Colonic mucosa (tissue), 4 donors: ENCODE data around the gene SNX8. TPM values are rescaled to one million over a fixed set of nuclear protein-coding genes. Genes with fewer than 3 reads are reported as not detected.
"Not testable (repeated sequence)": the region's sequence is repeated elsewhere in the genome, so short reads cannot be mapped to it uniquely, and the experiment has no call there.

Source experiments
- DNase-seq: peaks from one replicate; pipeline ENCODE4 v3.0.0-alpha.2; 2020
- H3K27ac ChIP-seq: fragments of 200-600 bp; one replicate; pipeline ENCODE4 v1.8.0; 2021
- H3K27me3 ChIP-seq: fragments of 200-600 bp; one replicate; pipeline ENCODE4 v1.8.0; 2021
- H3K36me3 ChIP-seq: fragments of 200-600 bp; one replicate; pipeline ENCODE4 v1.8.0; 2021
- H3K4me1 ChIP-seq: fragments of 200-600 bp; one replicate; pipeline ENCODE4 v1.8.0; 2021; ENCODE audit warnings: mild to moderate bottlenecking
- H3K4me3 ChIP-seq: fragments of 200-600 bp; one replicate; pipeline ENCODE4 v1.8.0; 2021
- H3K9ac ChIP-seq, 2 donors: one replicate each; pipeline ENCODE4 v1.7.0; 2013; ENCODE audit warnings: control low read depth in 2 of 2, low read depth in 2 of 2, low read length in 2 of 2
- H3K9me3 ChIP-seq: fragments of 200-600 bp; one replicate; pipeline ENCODE4 v1.8.0; 2021
- intact Hi-C: fragments of 100-400 bp; cut with DNase I; formaldehyde crosslinking; loops from one replicate; pipeline ENCODE4 v1.14.1; 2022
- total RNA-seq, 2 donors: library from RNA; stranded (reverse); fragmentation: NEBNext Ultra II Directional in 1 of 2; extraction: Animal tissue kit (Norgen Biotek cat#: 25700) in 1 of 2; gene quantifications; one replicate each; pipeline ENCODE4 v1.2.1, GENCODE V29; 2021
- TF ChIP-seq, protein P1 (sequence below): fragments of 200-600 bp; IDR thresholded peaks from one replicate; pipeline ENCODE4 v1.8.0; 2022; ENCODE audit warnings: antibody characterized with exemption, mild to moderate bottlenecking
- donor health status: healthy.
- donor health status: DM: no; HTN: no; CAD: no.
- donor health status: DM: no; HTN: no; CAD: no.

Gene SNX8
- total RNA-seq, 2 donors from 2014 or later, result 22.4 to 36.7 TPM

DNA sequence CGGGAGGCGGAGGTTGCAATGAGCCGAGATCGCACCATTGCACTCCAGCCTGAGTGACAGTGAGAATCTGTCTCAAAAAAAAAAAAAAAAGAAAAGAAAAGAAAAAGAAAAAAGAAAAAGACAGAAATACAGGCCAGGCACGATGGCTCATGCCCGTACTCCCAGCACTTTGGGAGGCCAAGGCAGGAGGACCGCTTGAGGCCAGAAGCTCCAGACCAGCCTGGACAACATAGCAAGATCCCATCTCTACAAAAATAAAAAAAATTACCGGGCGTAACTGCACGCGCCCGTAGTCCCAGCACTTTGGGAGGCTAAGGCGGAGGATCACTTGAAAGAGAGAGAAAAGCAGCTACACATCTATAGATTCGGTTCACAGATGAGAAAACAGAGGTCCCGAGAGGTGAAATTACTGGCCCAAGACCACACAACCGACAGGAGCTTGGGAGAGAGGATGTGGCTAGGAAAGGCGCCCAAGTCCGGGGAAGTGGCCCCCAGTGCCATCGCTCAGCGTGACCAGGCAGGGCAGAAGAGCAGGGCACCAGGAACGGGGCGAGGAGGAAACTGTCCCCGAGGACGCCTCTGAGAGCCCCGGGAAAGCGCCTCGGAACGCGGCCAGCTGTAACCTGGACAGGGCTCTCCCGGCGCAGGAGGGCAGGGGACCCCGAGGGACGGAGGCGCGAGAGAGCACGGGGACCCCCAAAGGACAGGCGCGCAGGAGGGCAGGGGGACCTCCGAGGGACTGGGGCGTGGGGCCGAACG lies 612 bp downstream of the SNX8 start:
- H3K36me3 ChIP-seq, result no peaks in the 10 kb centered on the region
- peak overlapping the region; percentile 88 for H3K27ac ChIP-seq
- no peaks in the 10 kb centered on the region for H3K9me3 ChIP-seq
- intact Hi-C loops, result no loop called here
- H3K4me1 ChIP-seq, result no peaks in the 10 kb centered on the region
- H3K4me3 ChIP-seq, result peak overlapping the region; percentile 98
- TF ChIP-seq, protein P1, sequence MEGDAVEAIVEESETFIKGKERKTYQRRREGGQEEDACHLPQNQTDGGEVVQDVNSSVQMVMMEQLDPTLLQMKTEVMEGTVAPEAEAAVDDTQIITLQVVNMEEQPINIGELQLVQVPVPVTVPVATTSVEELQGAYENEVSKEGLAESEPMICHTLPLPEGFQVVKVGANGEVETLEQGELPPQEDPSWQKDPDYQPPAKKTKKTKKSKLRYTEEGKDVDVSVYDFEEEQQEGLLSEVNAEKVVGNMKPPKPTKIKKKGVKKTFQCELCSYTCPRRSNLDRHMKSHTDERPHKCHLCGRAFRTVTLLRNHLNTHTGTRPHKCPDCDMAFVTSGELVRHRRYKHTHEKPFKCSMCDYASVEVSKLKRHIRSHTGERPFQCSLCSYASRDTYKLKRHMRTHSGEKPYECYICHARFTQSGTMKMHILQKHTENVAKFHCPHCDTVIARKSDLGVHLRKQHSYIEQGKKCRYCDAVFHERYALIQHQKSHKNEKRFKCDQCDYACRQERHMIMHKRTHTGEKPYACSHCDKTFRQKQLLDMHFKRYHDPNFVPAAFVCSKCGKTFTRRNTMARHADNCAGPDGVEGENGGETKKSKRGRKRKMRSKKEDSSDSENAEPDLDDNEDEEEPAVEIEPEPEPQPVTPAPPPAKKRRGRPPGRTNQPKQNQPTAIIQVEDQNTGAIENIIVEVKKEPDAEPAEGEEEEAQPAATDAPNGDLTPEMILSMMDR, result no peak
- H3K27me3 ChIP-seq, result no peaks in the 10 kb centered on the region
- H3K9ac ChIP-seq, result peak overlapping the region; percentile 83 to 95
- peak; percentile 39 for DNase-seq

DNA sequence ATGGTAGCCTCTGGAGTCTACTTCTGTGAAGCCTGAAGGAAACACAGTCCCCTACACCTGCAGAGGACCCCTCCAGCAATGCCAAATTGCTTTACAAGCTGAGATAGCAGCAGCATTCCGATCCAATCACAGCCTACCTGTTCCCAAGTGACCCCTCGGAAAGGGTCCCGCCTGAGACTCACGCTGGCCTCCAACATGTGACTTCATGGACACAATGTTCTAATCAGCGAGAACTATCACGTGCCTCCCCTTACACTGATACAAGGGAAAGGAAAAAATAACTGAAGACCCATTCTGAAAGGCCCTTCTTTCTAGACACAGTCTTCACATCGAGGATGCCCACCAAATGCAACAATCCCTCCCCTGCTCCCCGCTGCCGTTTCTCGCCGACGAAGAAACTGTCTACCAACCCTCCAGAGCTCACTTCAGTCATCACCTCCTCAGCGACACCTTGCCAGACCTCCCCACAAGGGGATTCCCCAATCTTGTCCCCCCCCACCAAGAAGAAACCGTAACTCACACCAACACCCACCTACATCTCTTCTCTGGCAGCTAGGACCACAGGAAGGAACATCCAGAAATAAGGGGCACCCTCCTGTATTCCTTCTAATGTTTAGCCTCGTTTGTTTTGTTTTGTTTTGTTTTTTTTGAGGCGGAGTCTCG lies 1.8 kb downstream of the SNX8 start:
- no peak overlapping the region for H3K9ac ChIP-seq
- H3K27me3 ChIP-seq, result no peaks in the 10 kb centered on the region
- no peak for DNase-seq
- no peaks in the 10 kb centered on the region for H3K9me3 ChIP-seq
- TF ChIP-seq, protein P1, result no peak
- H3K4me1 ChIP-seq, result no peaks in the 10 kb centered on the region
- no peaks in the 10 kb centered on the region for H3K36me3 ChIP-seq
- intact Hi-C loops, result no loop called here
- H3K4me3 ChIP-seq, result no peak overlapping the region
- no peak overlapping the region for H3K27ac ChIP-seq

DNA sequence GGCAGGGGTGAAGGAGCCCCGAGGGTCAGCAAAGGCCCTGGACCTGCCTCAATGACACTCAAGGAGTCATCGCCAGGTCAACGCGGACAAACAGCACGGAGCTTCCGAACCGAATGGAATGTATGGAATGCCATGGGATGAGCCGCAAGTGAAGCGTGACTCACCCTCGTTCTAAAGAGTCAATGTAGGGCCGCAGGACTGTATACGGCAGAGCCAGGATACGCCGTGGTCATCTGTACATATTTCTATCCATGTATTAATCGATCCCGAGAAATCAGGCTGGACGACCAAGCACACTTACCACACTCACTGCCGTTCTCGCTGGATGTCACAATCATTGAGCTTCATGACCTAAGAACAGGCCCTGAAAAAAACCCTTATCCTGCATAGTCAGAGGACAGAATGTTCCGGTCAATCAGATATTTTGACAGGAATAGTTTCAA lies 4.3 kb downstream of the SNX8 start:
- H3K9ac ChIP-seq, result no peak overlapping the region
- DNase-seq, result no peak
- no peaks in the 10 kb centered on the region for H3K4me1 ChIP-seq
- no peak overlapping the region for H3K27ac ChIP-seq
- no peaks in the 10 kb centered on the region for H3K27me3 ChIP-seq
- intact Hi-C loops, result no loop called here
- no peak overlapping the region for H3K4me3 ChIP-seq
- H3K9me3 ChIP-seq, result no peaks in the 10 kb centered on the region
- TF ChIP-seq, protein P1, result no peak
- no peaks in the 10 kb centered on the region for H3K36me3 ChIP-seq

DNA sequence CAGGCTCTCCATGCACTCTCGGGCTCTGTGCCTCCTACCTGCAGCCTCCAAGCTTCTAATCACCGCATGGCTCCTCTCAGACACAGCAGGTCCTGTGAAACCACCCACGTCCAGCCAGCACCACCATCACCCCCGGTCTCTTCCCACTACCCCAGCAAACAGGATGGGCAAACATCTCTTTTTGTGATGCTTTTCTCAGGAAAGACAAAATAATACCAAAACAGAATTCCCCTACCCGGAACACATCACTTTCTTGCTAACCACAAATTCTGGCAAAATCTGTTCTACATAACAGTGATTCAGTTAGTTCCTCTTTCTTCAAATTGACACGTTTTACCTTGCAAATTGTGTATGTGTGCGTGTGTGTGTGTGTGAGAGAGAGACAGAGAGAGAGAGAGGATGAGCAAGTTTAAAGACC lies 6.5 kb downstream of the SNX8 start:
- DNase-seq, result no peak
- TF ChIP-seq, protein P1, result no peak

GRCh38 chr7:2306688-2307087 lies 7.6 kb downstream of the SNX8 start:
- Histone ChIP-seq H3K4me3 (no peak overlapping the region), H3K27ac (no peak overlapping the region), H3K9me3 (no peaks in the 10 kb centered on the region), H3K36me3 (no peaks in the 10 kb centered on the region), H3K9ac (no peak overlapping the region), H3K4me1 (no peaks in the 10 kb centered on the region), H3K27me3 (no peaks in the 10 kb centered on the region)
- intact Hi-C loops, result no loop called here
- TF ChIP-seq, protein P1, result no peak
- DNase-seq, result no peak

More for the DNA sequence above, 6.5 kb downstream of the SNX8 start:
- intact Hi-C loops, result no loop called here
- Histone ChIP-seq H3K9ac (no peak overlapping the region), H3K4me3 (no peak overlapping the region), H3K36me3 (no peaks in the 10 kb centered on the region), H3K9me3 (no peaks in the 10 kb centered on the region), H3K4me1 (no peaks in the 10 kb centered on the region), H3K27me3 (no peaks in the 10 kb centered on the region), H3K27ac (no peak overlapping the region)

GRCh38 chr7:2305258-2305657 lies 9.0 kb downstream of the SNX8 start:
- H3K27ac ChIP-seq, DNase-seq, H3K9ac ChIP-seq, intact Hi-C loops, H3K9me3 ChIP-seq, H3K36me3 ChIP-seq, H3K27me3 ChIP-seq, H3K4me3 ChIP-seq, H3K4me1 ChIP-seq: not testable (repeated sequence)

DNA sequence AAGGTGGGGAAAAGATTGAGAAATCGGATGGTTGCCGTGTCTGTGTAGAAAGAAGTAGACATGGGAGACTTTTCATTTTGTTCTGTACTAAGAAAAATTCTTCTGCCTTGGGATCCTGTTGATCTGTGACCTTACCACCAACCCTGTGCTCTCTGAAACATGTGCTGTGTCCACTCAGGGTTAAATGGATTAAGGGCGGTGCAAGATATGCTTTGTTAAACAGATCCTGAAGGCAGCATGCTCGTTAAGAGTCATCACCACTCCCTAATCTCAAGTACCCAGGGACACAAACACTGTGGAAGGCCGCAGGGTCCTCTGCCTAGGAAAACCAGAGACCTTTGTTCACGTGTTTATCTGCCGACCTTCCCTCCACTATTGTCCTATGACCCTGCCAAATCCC lies 10.7 kb downstream of the SNX8 start:
- H3K27me3 ChIP-seq, H3K27ac ChIP-seq, intact Hi-C loops, H3K9me3 ChIP-seq, H3K36me3 ChIP-seq, H3K4me1 ChIP-seq, H3K9ac ChIP-seq, H3K4me3 ChIP-seq, DNase-seq: not testable (repeated sequence)

GRCh38 chr7:2302743-2303397 lies 11.4 kb downstream of the SNX8 start:
- DNase-seq, H3K27me3 ChIP-seq, H3K9me3 ChIP-seq, H3K9ac ChIP-seq, H3K4me1 ChIP-seq, H3K36me3 ChIP-seq, H3K4me3 ChIP-seq, H3K27ac ChIP-seq, intact Hi-C loops: not testable (repeated sequence)
